ENCODE results near the gene PIK3R1. TPM values are rescaled to one million over a fixed set of nuclear protein-coding genes. Genes with fewer than 3 reads are reported as not detected.

PIK3R1 gene
- total and polyA plus RNA-seq, 8 donors = 4.2 to 31.5 (median 18.8) TPM

GRCh38 chr5:68251386-68251785 is 35.8 kb downstream of the PIK3R1 start:
- Histone ChIP-seq H3K4me1 (peaks cover 0 to 22% (median 0%) of the 10 kb centered on the region in 3 donors), H3K4me3 (no peak overlapping the region), H3K9me3 (no peaks in the 10 kb centered on the region), H3K27me3 (no peaks in the 10 kb centered on the region), H3K27ac (peak overlapping the region in 1 of 4 donors; percentile 0), H3K36me3 (no peaks in the 10 kb centered on the region)
- peak in 2 of 4 donors; percentile 24 to 25 for ATAC-seq
- WGBS, 2 donors = 44 to 81% methylated on average over 4 of the region's 4 CpGs
- no peak for FAIRE-seq
- TF ChIP-seq CTCF (IDR thresholded peaks at IDR 0.05) = no peak
- intact Hi-C loops (cut with DNase I) = loop anchor here in 1 of 3 donors (10.0 kb wide), 1 partner anchor 1007 kb away; no protein-coding TSS in a partner anchor
- DNase-seq = no peak

GRCh38 chr5:68251804-68252522 is 36.4 kb downstream of the PIK3R1 start:
- Histone ChIP-seq H3K9me3 (no peaks in the 10 kb centered on the region), H3K27me3 (no peaks in the 10 kb centered on the region), H3K27ac (no peak overlapping the region), H3K4me3 (no peak overlapping the region), H3K4me1 (peaks cover 0 to 22% (median 0%) of the 10 kb centered on the region in 3 donors), H3K36me3 (no peaks in the 10 kb centered on the region)
- 82 to 88% methylated on average over 6 of the region's 6 CpGs for WGBS, 2 donors
- no peak for TF ChIP-seq CTCF (IDR thresholded peaks at IDR 0.05)
- ATAC-seq = peak in 3 of 4 donors; percentile 28 to 52 (median 45)
- FAIRE-seq = no peak
- intact Hi-C loops (cut with DNase I) = loop anchor here in 1 of 3 donors (10.0 kb wide), 1 partner anchor 1007 kb away; no protein-coding TSS in a partner anchor
- no peak for DNase-seq

GRCh38 chr5:68252673-68253623 is 37.4 kb downstream of the PIK3R1 start:
- 44 to 46% methylated on average over 6 of the region's 6 CpGs for WGBS, 2 donors
- intact Hi-C loops (cut with DNase I) = loop anchor here in 1 of 3 donors (10.0 kb wide), 1 partner anchor 1008 kb away; no protein-coding TSS in a partner anchor
- ATAC-seq = peak; percentile 84 to 94 (median 93)

More at GRCh38 chr5:68252673-68253623, 37.4 kb downstream of the PIK3R1 start:
- no peak overlapping the region for H3K27ac ChIP-seq
- DNase-seq = peak in 4 of 6 donors; percentile 32 to 63 (median 50)
- peak; percentile 17 for FAIRE-seq
- peak in 3 of 4 donors; percentile 43 to 52 (median 45) for TF ChIP-seq CTCF (IDR thresholded peaks at IDR 0.05)
- H3K9me3 ChIP-seq = no peaks in the 10 kb centered on the region
- no peak overlapping the region for H3K4me3 ChIP-seq
- no peaks in the 10 kb centered on the region for H3K27me3 ChIP-seq
- no peaks in the 10 kb centered on the region for H3K36me3 ChIP-seq
- peaks cover 0 to 21% (median 0%) of the 10 kb centered on the region in 3 donors for H3K4me1 ChIP-seq

All from pancreas (tissue), 10 donors.